GM21367 (cell line): ENCODE measurements around the gene CCL4L2.
"Not testable (repeated sequence)": the region's sequence is repeated elsewhere in the genome, so short reads cannot be mapped to it uniquely, and the experiment has no call there.

Experiments
- ATAC-seq: cut with Tn5 transposase; IDR thresholded peaks from one replicate; pipeline ENCODE4 v1.9.1; 2021; ENCODE audit not compliant: unreplicated experiment

CCL4L2 gene

DNA sequence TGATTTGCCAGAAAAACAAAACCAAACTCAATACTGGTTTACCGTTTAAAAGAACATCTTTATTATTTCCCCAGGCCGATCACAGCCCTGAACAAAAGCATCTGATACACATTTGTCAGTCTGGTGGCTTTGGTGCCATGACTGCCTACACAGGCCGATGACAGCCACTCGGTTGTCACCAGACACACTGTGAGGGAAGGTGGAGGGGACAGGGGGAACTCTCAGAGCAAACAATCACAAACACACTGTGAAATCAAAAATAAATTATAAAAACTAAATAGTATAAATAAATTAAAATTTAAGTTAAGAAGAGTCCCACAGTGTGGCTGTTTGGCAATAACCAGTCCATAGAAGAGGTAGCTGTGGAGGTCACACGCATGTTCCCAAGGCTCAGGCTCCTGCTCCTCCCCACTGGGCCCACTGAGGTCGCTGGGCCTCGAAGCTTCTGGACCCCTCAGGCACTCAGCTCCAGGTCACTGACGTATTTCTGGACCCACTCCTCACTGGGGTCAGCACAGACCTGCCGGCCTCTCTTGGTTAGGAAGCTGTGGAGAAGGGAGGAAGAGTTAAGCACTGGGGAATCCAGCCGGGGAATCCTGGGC lies 15.9 kb upstream of the CCL4L2 start:
- not testable (repeated sequence) for ATAC-seq

DNA sequence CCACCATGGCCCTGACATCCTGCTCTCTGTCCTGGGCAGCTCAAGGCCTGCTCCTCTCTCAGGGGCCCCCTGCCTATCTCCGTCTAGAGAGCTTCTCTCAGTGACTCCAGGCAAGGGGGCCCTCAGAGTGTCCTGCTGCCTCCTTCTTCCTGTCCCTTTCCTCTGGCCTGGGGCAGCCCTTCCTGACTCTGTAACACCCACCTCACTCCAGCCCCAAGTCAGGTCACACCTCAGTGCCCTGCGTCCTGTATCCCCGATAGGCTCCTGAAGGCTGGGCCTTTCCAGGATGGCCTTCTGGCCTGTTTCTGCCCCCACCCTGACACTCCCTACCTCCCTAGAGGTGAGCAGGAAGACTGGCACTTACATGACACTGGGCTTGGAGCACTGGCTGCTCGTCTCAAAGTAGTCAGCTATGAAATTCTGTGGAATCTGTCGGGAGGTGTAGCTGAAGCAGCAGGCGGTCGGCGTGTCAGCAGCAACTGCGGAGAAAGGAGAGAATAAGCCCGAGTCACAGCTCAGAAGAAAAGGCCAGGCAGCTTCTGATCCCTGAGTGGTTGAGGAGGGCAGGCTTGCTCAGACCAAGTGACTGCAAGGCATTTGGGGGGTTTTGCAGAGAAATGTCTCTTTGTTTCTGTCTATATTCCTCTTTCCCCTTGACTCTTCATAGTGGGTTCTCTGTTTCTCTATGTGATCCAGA lies 15.3 kb upstream of the CCL4L2 start:
- ATAC-seq: no peak

DNA sequence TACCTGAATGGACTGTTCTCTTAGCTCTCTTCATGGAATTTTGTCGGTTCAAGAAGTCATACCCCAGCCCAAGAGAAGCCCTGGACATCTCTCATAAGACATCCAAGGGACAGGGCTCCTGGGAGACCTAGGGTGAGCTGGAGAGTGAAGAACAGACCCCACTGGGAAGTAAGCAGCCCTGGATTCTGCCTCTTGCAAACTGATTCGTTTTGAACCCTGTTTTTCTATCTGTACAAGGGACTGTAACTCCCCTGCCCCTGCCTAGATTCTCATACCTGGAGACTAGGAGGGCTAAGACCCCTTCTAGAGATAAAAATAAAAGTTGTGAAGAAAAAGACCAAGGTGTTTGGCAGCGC lies 14.8 kb upstream of the CCL4L2 start:
- ATAC-seq: no peak

DNA sequence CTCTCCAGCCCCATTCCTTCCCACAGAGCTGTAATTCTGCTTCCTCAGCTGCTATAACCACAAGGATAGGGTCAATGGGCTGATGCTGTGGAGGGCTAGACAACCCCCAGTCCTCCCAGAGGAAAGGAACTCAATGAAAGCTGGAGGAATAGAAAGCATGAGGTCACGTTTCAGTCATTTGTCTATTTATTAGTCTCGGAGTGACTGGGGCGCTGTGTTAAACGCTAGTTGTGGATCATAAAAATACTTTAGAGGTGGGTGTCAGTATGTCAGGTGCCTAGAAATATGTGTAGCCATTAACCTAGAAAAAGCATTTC lies 13.5 kb upstream of the CCL4L2 start:
- ATAC-seq: no peak

DNA sequence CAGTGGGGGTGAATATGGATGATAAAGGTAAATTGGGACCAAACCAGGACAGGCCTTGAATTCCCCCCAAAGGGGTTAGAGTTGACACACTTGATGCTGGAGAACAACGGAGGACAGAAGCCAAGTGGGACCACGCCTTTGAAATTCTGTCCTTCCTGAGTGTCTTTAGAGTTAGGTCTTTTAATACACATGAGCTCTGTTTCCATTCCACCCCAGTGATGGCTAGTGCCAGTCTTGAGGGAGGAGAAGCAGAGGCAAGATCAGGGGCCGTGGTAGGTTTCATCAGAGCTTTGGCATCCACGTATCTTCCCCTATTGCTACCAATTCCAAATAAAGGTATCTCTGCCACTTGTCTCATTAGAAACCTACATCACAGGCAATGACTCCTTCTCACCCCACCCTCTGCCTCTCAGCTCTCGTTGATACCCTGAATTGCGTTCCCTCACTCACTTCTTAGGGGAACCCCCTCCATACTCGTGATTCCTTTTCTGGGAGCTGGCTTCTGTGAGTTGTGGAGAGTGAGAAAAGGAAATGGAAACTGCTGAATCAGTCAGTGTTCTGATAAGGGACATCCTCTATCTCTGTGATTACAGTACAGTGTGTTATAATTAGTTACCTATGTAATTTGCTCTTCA lies 11.9 kb upstream of the CCL4L2 start:
- ATAC-seq: no peak

DNA sequence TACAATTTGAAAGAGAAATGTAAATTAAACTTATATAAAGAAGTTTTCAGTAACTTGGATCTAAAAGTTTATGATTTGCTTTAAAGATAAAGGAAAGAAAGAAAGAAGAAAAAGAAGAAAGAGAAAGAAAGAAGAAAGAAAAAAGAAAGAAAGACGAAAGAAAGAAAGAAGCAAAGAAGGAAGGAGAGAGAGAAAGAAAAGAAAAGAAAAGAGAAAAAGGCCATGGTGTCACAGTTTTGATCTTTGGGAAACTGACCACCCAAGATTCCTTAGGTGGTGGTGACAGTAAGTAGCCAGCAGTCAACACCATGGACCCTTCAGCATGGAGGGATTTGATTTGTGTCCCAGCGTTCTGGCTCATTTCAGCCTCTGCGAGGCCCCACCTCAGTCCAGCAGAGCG lies 9.8 kb upstream of the CCL4L2 start:
- ATAC-seq: not testable (repeated sequence)

DNA sequence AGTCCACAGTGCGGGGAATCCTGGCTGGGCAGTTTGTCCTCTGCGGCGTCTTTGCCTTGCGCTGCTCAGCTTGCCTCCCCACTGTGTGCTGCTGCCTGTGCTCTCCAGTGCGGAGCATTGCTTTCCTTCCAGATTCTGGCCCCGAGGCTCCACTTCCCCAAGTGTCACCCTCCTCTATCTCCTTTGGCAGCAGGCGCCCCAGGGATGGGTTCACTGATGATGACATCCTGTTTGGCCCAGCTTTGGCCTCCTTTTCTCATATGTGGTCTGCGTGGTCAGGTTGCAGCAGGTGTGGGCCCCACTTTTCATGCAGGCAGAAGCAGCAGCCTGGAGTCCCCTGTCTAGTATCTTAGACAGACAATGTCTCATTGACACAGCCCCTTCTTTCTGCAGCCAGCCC lies 9.4 kb upstream of the CCL4L2 start:
- not testable (repeated sequence) for ATAC-seq

DNA sequence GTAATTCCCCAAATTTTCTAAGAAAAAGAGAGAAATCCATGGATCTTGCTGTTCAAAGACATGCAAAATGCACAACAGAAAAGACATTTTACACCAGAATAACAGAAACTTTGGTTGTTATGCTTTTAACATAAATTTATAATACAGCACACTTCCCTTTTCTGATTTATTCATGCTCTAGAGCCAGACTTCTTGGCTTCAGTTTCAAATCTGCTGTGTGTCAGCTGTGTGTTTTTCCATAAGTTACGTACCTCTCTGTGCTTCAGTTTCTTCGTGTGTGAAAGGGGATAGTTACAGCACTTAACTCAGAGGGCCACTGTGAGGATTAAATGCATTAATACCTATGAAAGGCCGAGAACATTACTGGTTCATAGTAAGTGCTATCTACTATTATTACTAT lies 7.5 kb upstream of the CCL4L2 start:
- no peak for ATAC-seq

DNA sequence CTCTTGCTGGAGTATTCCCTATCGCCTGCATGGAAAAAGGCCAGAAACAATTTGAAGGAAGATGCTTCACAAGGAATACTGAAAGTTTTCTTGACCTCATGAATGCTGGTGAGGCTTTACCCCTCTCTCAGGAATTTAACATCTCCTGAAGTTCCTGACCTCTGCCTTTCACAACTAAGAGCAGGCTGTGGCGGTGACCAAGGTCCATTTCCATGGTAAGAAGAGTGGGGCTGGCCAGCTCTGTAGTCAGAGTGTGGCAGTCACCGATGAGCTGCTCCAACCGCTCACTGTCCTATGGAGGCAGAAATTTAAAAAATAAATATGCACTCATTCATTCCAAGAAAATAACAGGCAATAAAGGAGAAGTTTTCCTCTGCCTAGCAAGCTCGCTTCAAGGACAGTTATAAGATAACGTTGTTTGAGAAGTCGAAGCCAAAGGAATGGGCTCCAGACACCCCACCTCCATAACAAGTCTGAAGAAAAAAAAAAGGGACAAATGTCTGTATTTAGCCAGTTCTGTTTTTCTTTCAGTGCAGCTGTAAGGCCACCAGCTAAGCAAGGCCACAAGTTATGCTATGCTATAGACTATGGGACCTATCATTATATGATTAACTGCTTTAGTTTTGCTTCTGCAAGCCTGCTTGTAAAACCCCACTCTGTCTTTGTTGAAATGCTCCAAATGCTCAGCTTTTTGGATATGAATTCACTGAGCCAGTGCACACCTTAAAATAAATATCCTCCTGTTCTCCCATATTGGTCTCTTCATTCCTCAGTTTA lies 6.0 kb upstream of the CCL4L2 start:
- ATAC-seq: no peak

DNA sequence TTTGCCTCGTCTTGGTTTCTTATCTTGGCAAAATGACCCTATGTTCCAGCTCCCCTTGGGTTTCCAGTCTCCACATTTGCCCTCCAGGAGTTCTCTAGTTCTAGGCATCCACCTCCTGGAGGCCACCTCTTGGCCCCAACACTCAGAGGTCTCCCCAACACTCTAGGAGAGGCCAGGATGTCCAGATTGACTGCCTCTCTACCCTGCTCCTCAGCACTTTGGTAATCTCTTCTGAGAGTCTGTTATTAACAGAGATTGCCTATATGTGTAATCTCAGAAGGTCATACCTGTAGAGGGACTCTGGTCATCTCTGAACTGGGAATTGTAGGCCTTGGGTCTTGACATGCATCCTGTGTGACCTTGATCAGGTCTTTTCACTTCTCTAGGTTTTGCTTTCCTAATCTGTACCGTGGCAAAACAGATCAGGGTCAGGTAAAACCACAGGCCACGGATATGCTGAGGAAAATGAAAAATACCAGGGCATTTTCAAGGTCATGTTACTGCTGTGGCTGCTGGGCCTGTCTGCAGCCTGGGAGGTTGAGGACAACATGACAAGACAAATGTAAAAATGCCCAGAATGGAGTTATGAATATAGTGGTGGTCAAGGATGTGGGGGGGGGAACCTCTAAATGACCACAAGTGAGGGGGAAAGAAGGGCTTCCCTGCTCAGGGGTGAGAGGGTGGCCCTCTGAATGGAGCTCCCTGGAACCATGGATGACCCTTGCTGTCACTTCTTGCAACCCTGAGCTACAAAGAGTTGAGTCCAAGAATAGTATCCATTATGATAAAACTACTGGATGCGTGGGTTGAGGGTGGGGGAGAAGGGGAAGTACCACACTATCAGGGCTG lies 5.0 kb upstream of the CCL4L2 start:
- no peak for ATAC-seq

DNA sequence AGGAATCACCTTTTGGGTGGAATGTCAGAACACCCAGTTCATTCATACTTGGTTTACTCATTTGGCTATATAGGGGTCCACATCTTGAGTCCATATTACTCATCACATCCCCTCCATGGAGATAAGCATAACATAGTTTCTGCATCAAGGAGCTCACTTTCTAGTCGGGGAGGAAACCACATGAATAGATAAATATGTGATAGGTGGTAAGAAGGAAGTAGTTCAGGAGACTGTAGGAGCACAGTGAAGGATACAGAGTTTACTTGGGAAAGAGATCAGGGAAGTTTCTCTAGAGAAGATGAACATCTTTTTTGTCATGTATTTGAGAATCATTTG lies 4.4 kb upstream of the CCL4L2 start:
- ATAC-seq: not testable (repeated sequence)

DNA sequence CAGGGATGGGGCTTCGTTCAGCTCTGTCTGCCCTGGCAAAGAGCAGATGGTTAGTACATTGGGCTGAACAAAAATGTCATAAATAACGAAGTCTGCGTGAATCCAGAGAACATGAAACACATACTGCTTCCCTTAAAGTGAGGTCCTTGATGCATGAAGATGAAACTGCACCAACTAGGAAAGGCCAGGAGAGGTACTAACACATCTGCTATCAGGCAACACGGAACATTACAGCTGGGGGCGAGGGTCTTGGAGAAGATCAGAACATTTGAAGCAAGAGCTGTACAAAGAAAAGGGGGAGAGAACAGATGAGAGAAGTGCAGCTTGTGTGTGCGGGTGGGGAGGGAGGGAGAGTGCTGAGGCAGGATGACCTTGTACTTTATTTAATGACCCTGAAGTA lies 3.5 kb upstream of the CCL4L2 start:
- ATAC-seq: not testable (repeated sequence)

DNA sequence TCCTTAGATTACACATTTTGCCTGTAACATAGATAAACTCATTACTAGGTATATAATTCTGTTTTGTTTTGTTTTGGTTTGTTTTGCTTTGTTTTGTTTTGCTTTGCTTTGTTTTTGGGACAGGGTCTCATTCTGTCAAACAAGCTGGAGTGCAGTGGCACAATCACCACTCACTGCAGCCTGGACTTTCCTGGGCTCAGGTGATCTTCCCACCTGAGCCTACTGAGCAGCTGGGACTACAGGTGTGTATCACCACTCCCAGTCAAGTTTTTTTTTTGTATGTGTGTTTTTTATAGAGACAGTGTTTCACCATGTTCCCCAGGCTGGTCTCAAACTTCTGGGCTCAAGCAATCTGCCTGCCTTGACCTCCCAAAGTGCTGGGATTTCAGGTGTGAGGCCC lies 1.3 kb upstream of the CCL4L2 start:
- no peak for ATAC-seq

DNA sequence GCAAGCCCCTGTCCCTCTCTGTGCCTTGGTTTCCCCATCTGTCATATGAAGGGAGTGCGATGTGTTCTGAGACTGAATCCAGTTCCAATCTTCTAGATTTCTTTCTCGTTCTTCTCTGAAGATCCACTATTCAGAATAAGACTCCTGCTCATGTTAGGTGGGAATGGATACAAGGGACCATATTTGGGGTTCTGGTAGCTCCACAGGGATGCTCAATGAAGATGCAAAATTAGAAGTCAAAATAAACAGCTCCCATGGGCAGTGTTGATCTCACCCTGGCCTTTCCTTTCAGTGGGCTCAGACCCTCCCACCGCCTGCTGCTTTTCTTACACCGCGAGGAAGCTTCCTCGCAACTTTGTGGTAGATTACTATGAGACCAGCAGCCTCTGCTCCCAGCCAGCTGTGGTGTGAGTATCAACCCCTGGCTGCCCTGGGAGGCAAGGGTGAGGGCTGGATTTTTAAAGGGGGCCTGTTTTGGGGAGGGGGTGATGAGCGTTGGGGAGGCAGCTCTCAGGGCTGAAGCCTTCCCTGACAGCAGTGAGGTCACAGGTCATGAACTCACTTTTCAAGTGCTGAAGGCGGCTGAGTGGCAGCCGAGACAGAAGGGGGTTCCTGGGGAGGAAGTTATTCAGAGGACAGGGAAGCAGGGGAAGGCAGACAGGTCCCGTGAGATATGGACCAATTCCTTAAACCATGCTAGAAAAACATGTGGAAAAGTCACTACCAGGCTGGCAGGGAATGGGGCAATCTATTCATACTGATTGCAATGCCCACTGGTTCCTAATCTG lies 815 bp downstream of the CCL4L2 start:
- ATAC-seq: not testable (repeated sequence)

DNA sequence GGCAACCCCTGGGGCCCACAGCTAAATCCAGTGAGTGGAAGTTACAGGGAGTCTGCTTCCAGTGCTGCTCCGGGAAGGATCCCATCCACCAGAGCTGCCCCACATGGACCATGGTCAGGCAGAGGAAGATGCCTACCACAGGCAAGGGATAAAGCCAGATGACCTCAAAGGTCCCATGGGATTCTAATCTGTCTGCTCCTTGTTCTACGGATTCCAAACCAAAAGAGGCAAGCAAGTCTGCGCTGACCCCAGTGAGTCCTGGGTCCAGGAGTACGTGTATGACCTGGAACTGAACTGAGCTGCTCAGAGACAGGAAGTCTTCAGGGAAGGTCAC lies 1.4 kb downstream of the CCL4L2 start:
- no peak for ATAC-seq

DNA sequence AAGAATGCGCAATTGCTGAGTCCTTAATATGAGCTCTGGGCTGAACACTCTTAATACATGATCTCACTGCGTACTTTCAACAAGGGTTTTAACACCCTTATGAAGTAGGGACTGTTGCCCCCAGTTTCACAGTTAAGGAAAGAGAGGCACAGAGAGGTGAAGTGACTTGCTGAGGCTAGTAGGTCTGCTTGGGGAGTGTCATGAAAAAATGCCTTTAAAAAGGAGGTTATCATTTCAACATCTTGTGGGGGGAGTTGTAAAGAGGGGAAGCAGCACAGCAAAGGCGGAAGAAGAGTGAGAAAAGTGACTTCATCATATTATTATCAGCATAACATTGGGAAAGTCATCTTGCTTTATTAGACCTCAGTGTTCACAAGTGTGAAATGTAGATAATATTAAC lies 2.1 kb downstream of the CCL4L2 start:
- ATAC-seq: no peak

DNA sequence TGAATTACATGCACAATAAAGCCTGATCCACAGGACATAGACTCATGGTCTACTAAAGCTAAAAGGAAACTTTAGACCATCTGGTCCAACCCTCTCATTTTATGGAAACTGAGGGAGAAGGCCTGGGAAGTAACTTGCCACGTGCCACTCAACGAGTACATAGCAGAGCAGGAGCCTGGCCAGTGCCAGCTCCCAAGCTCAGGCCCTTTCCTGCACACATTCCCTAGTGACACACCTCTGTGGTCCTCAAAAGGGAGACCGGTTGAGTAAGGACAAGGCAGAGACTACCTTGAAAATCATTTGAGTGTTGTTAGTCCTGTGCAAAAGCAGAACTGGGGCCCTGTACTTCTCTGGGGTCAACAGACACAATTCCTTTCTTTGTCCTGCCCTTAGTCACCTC lies 2.8 kb downstream of the CCL4L2 start:
- ATAC-seq: no peak

DNA sequence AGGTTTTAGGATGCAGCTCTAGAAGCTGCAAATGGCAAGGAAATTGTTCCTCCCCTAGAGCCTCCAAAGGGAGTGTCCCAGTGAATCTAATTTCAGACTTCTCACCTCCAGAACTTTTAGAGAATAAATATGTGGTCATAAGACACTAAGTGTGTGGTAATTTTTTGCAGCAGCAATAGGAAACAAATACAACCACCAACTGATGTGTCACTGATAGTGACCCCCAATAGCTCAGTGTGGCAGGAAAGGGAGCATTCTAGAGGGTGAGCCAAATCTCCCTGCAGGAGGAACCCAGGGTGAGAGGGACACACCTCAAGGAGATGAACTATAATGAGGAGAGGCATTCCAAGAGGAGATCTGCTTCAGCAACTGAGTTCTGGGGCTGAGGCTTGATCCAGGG lies 4.1 kb downstream of the CCL4L2 start:
- no peak for ATAC-seq

DNA sequence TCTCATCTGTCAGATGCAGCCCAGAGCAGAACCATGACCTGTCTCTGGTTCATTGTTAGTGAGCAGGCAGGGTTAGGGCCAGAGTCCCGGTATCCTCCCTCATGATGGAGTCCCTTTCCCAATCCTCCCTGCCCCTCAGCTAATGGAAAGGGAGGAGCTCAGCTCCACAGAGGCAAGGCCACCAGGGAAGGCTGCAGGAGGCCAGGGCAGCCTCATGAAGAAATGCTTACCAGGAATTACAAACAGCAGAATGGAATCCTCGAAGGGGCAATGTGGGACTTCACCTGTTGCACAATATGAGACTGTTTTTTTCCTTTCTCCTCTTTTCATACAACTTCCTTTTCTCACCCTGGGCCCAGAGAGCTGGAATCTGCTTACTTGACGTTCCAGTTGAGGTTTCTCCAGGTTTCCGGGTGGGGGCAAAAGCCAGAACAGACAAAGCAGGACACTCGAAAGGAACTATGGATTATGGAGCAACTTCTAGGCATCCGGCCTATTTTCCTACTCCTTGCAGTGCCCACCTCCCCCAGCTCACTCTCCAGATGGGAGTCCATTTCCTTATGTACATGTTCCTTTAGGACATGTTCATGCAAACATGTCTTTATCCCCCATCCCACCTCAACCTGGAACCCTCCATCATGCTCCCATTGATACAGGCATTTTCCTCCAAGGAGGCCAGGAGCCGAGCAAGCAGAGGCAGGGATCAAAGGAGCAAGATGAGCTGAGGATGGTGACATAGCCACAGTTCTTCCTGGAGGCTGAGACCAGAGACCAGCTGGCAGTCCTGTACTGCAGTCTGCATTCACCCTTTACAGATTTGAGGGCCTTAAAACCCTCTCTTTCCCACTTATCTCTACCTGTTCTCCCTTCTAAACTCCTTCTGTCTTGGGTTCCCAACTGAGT lies 4.8 kb downstream of the CCL4L2 start:
- not testable (repeated sequence) for ATAC-seq

DNA sequence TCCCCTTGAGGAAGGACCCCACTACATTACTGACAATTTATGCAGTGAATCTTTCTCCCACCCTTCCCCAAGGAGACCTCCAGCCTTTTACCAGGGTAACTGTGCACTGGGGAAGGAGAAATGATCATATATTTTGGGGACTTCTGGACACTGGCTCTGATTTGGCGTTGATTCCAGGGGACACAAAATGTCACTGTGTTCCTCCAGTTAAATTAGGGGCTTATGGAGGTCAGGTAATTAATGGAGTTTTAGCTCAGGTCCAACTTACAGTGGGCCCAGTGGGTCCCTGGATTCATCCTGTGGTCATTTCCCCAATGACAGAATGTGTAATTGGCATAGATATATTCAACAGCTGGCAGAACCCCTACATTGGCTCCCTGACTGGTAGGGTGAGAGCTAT lies 8.7 kb downstream of the CCL4L2 start:
- ATAC-seq: not testable (repeated sequence)
